Urinary bladder (tissue), 4 donors: ENCODE data around the gene TPRG1. TPM values are rescaled to one million over a fixed set of nuclear protein-coding genes. Genes with fewer than 3 reads are reported as not detected.

Experiments used
- DNase-seq: peaks from one replicate; pipeline ENCODE4 v3.0.0-alpha.2; 2015; ENCODE audit errors: extremely low spot score
- H3K27ac ChIP-seq: one replicate; pipeline ENCODE4 v1.5.1; 2013; ENCODE audit warnings: low read depth, mild to moderate bottlenecking, moderate library complexity
- H3K36me3 ChIP-seq: one replicate; pipeline ENCODE4 v1.6.1; 2013; ENCODE audit warnings: mild to moderate bottlenecking, moderate library complexity; ENCODE audit not compliant: insufficient read depth
- H3K4me1 ChIP-seq: one replicate; pipeline ENCODE4 v1.6.1; 2013; ENCODE audit warnings: mild to moderate bottlenecking, moderate library complexity; ENCODE audit not compliant: insufficient read depth
- H3K4me3 ChIP-seq: one replicate; pipeline ENCODE4 v1.5.1; 2013; ENCODE audit warnings: low read depth, low read length
- WGBS: extraction: QIAGEN DNeasy Blood & Tissue Kit; methylation state at CpG from one replicate; pipeline ENCODE4 v1.1.7; 2013; 5-methylcytosine and 5-hydroxymethylcytosine counted together
- polyA plus RNA-seq: library from polyadenylated mRNA; stranded (reverse); fragments of 200-250 nt; gene quantifications from one replicate; pipeline ENCODE4 v1.2.3, GENCODE V29; 2013
- total RNA-seq: library from RNA; depleted of rRNA; stranded (reverse); fragments of >200 nt; gene quantifications from one replicate; pipeline ENCODE4 v1.2.3, GENCODE V29; 2014
- donor health status: healthy with polysubstance abuse.
- donor health status: healthy.

Gene TPRG1
- total and polyA plus RNA-seq, 2 donors, result 1.2 to 6.2 TPM

GRCh38 chr3:189288348-189289235 lies 116.8 kb downstream of the TPRG1 start:
- Histone ChIP-seq H3K4me3 (no peak overlapping the region), H3K4me1 (no peaks in the 10 kb centered on the region), H3K27ac (no peak overlapping the region), H3K36me3 (peaks cover 3% of the 10 kb centered on the region)
- DNase-seq, result no peak
- 68% methylated on average over 7 of the region's 7 CpGs for WGBS

GRCh38 chr3:189289251-189289650 lies 117.5 kb downstream of the TPRG1 start:
- H3K36me3 ChIP-seq, result peaks cover 3% of the 10 kb centered on the region
- no peak overlapping the region for H3K4me3 ChIP-seq
- H3K27ac ChIP-seq, result no peak overlapping the region
- DNase-seq, result no peak
- H3K4me1 ChIP-seq, result no peaks in the 10 kb centered on the region
- WGBS, result 82% methylated on average over 2 of the region's 2 CpGs

- Histone ChIP-seq H3K36me3 (peaks cover 3% of the 10 kb centered on the region), H3K27ac (no peak overlapping the region), H3K4me3 (no peak overlapping the region), H3K4me1 (no peaks in the 10 kb centered on the region)
- DNase-seq, result no peak
- 70% methylated on average over 6 of the region's 6 CpGs for WGBS
These were observed 121.1 kb downstream of the TPRG1 start for GRCh38 chr3:189292667-189293484.

- Histone ChIP-seq H3K4me1 (no peaks in the 10 kb centered on the region), H3K4me3 (no peak overlapping the region), H3K27ac (no peak overlapping the region), H3K36me3 (peaks cover 3% of the 10 kb centered on the region)
- DNase-seq, result no peak
- 97% methylated on average over 5 of the region's 5 CpGs for WGBS
These were observed 122.9 kb downstream of the TPRG1 start for GRCh38 chr3:189294649-189295048.

DNA sequence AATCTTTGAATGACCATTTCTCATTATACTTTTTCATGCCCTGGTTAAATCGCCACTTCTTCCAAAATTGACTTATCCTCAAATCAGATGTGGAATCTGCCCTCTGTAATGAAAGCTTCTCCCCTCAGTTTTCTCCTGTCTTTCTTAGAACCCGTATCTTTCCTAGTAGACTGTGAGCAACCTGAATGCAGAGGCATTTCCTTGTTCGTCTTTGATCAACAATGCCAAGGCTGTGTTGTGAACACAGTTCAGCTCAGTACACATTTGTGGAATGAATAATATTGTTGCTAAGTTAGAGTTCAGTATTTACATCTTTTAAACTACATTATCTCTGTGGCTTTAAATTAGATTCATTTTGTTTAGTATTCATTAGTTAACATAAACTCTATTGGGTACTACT lies 123.3 kb downstream of the TPRG1 start:
- peaks cover 3% of the 10 kb centered on the region for H3K36me3 ChIP-seq
- no peaks in the 10 kb centered on the region for H3K4me1 ChIP-seq
- WGBS, result 85% methylated on average over 3 of the region's 3 CpGs
- DNase-seq, result no peak
- no peak overlapping the region for H3K4me3 ChIP-seq
- no peak overlapping the region for H3K27ac ChIP-seq

DNA sequence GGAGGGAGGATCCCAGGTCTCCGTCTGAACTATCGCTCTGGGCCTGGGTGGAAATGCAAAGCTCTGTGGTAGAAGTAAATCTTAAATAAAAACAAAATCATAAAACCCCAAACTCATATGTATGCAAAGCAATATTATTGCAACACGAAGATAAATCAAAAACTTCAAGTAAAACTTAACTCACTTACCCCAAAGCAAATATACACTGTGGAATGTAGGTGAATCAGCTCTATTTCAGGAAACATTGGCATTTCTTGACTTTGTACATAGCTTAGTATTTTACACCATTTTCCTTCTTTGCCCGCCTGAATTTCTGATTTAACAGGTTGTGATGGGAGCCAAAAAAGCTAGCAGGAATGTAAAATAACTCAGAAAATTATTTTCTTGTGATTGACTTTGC lies 126.2 kb downstream of the TPRG1 start:
- Histone ChIP-seq H3K4me3 (no peak overlapping the region), H3K36me3 (no peaks in the 10 kb centered on the region), H3K4me1 (no peaks in the 10 kb centered on the region), H3K27ac (no peak overlapping the region)
- WGBS, result 84% methylated on average over 4 of the region's 4 CpGs
- no peak for DNase-seq

DNA sequence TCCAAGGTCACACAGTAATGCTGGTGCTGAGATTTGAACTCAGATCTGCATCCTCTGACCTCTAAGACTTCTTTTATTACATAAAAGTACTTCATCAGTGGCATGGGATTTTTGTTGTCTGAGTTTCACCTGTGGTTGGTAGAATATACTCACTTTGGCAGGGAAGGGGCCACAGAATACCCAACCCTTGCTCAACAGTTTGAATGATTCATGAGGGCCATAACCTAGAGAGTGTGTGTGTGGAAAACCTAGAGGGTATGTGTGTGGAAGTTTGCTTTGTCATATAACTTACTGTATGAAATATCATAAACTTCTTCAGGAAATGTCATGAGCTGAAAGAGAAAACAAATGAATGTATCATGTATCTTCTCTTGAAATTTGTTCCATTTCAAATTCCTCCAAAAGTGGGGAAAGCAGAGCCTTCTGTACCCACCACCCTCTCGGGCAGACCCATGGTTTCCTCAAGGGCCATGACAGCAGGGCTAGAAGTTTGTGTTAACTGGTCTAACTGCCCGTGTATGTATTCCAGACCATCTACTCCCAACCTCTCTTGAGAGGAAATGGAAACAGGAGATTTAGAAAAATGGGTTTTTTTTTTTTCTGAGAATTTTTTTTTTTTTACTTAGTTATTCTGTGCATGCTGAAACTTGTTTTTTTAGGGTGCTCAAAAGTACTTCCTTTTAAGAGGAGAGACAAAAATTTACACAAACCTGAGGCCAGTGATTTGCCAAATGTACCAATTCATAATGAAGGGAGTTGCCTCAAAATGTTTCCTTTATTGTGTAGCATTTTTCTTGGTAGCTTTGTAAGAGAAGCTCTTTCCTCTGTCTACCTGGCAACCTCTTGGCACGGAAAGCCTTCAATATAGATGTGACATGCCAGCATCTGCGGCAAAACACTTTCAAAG lies 127.0 kb downstream of the TPRG1 start:
- Histone ChIP-seq H3K4me1 (no peaks in the 10 kb centered on the region), H3K36me3 (no peaks in the 10 kb centered on the region), H3K4me3 (no peak overlapping the region), H3K27ac (no peak overlapping the region)
- 84% methylated on average over 4 of the region's 4 CpGs for WGBS
- no peak for DNase-seq

DNA sequence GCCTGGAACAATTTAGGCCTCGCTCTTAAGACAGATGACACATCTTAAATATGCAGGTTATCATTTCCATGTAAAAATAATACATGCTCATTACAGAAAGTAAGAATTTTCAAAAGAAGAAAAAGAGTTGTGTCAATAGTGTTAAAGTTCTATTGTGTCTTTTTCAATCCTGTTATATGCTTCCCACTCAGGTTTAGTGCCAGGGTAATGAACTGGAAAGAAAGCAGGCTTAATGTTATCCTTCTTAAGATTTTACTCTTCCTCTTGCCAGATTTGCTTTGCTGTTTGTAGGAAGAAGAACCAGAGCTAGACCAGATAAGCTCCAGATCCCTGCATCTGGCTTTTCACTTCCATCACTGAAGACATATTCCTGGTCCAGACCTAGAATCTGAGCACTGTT lies 128.6 kb downstream of the TPRG1 start:
- Histone ChIP-seq H3K4me3 (no peak overlapping the region), H3K27ac (no peak overlapping the region), H3K4me1 (no peaks in the 10 kb centered on the region), H3K36me3 (no peaks in the 10 kb centered on the region)
- DNase-seq, result no peak
- 97% methylated on average over 1 of the region's 1 CpG for WGBS

GRCh38 chr3:189301479-189301878 lies 129.7 kb downstream of the TPRG1 start:
- Histone ChIP-seq H3K36me3 (no peaks in the 10 kb centered on the region), H3K4me1 (no peaks in the 10 kb centered on the region), H3K27ac (no peak overlapping the region), H3K4me3 (no peak overlapping the region)
- no peak for DNase-seq
- WGBS, result 80% methylated on average over 2 of the region's 2 CpGs

DNA sequence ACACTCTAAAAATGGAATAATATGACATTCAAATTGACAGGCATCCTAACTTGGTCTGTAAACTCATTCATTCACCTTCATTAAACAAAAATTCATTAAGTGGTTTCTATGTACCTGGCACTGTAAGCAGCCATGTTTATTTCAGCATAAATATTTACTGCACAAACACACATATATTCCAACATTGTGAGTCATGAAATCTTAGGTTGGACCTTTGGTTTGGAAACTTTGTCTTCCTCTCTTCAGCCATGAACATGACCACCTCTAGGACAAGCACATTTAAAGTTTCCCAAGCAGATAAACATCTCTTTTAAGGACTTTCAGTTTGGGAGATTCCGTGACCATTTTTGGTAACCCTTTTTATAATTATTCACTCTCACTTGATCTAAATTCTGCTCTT lies 131.8 kb downstream of the TPRG1 start:
- Histone ChIP-seq H3K4me3 (no peak overlapping the region), H3K4me1 (no peaks in the 10 kb centered on the region), H3K36me3 (no peaks in the 10 kb centered on the region), H3K27ac (no peak overlapping the region)
- no peak for DNase-seq
- 3% methylated on average over 1 of the region's 1 CpG for WGBS

DNA sequence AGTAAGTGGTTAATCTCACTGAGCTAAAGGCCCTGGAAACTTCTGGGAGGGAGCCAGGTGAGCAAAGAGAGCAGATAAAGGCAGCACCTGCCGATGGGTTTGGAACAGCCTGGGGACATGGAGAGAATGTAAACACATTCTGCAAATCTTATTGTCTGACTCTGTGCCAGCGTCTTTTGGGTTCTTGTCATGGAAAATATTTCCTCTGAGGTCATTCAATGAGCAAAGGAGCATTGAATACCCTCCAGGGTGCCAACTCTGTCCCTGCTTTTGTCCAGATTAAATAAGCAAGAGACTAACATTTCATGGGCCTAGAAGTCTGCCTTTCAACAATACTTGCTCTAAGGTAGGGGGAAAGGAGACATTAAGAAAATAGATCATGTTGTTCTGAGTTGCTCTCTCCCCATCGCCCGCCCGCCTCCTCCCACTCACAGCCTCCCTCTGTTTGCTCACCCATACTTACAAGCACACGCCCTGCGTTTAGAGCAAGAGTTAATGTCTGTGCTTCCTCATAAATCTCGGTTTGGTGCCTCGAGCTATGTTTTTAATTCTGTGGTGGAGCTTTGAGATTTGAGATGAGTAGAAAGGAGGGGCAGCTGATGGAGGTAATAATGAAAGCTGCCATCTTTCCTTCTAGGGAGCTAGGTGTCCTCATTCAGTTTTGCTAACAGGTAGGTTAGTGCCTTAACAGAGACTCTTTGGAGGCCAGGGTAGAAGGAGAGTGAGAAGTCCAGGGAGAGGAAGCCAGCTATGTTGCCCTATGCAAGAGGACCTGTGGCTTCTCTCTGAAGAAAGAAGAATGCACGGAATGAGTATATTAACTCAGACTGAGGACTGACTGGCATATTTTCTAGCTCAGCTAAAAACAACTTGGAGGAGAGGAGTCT lies 132.9 kb downstream of the TPRG1 start:
- peak; percentile 65 for DNase-seq
- no peak overlapping the region for H3K27ac ChIP-seq
- 47% methylated on average over 10 of the region's 10 CpGs for WGBS

DNA sequence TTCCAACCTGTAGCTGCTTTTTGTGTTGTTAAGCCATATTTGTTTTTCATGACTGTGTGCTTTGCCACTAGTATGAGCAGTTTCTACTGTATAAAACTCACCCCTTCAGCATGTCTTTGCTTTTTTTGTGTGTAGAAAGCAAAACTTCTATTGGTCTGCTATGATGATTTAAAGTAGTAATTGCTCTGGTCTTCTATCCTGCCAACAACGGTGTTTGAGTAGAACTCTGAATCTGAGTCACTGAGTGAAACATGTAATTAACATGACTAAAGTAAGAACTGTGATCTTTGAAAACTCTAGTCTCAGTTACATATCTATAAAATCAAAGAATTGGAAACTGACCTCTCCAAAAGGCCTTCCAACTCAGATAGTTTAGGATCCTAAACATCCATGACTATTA lies 133.6 kb downstream of the TPRG1 start:
- Histone ChIP-seq H3K4me1 (no peaks in the 10 kb centered on the region), H3K4me3 (no peak overlapping the region), H3K27ac (no peak overlapping the region), H3K36me3 (no peaks in the 10 kb centered on the region)
- no peak for DNase-seq
- WGBS, result 65% methylated on average over 1 of the region's 1 CpG

More for the DNA sequence above, 132.9 kb downstream of the TPRG1 start:
- Histone ChIP-seq H3K36me3 (no peaks in the 10 kb centered on the region), H3K4me1 (no peaks in the 10 kb centered on the region), H3K4me3 (no peak overlapping the region)
